Small intestine (tissue), 7 donors: ENCODE results near the gene SFI1. TPM values are rescaled to one million over a fixed set of nuclear protein-coding genes. Genes with fewer than 3 reads are reported as not detected.
A peak's percentile ranks its signal among the peaks of the same experiment; 100 is the strongest.

Experiments used
- DNase-seq, 2 donors: peaks; one replicate each; pipeline versions ENCODE4 v3.0.0 to v3.0.0-alpha.2; 2013
- FAIRE-seq: peaks from 2 replicates; lab custom pipeline; 2012; peaks lifted over from hg19 to GRCh38; lab: Jason Lieb, UNC
- H3K27ac ChIP-seq, 3 donors: one replicate each; pipeline ENCODE4 v1.5.1; 2013; ENCODE audit warnings: low read length in 2 of 3, mild to moderate bottlenecking in 2 of 3, control low read depth in 1 of 3, inconsistent platforms in 1 of 3, low read depth in 1 of 3, moderate library complexity in 1 of 3
- H3K27me3 ChIP-seq, 3 donors: one replicate each; pipeline ENCODE4 v1.6.1; 2013; ENCODE audit warnings: low read length in 3 of 3, inconsistent platforms in 1 of 3; ENCODE audit not compliant: control insufficient read depth in 3 of 3, insufficient read depth in 3 of 3
- H3K36me3 ChIP-seq, 3 donors: one replicate each; pipeline ENCODE4 v1.6.1; 2013; ENCODE audit warnings: low read length in 3 of 3, inconsistent platforms in 1 of 3, low read depth in 1 of 3, mild to moderate bottlenecking in 1 of 3, moderate library complexity in 1 of 3; ENCODE audit not compliant: control insufficient read depth in 3 of 3, insufficient read depth in 2 of 3
- H3K4me1 ChIP-seq, 3 donors: one replicate each; pipeline ENCODE4 v1.6.1; 2013; ENCODE audit warnings: low read length in 2 of 3, inconsistent platforms in 1 of 3, low read depth in 1 of 3, mild to moderate bottlenecking in 1 of 3, moderate library complexity in 1 of 3; ENCODE audit not compliant: control insufficient read depth in 3 of 3, insufficient read depth in 2 of 3
- H3K4me3 ChIP-seq, 3 donors: one replicate each; pipeline ENCODE4 v1.5.1; 2013; ENCODE audit warnings: low read length in 3 of 3, control low read depth in 1 of 3, inconsistent platforms in 1 of 3, low read depth in 1 of 3, mild to moderate bottlenecking in 1 of 3, moderate library complexity in 1 of 3
- H3K9me3 ChIP-seq, 2 donors: one replicate each; pipeline ENCODE4 v1.6.1; 2013; ENCODE audit warnings: low read depth in 1 of 2, low read length in 1 of 2; ENCODE audit not compliant: control insufficient read depth in 2 of 2, insufficient read depth in 1 of 2
- WGBS, 3 donors: extraction: QIAGEN DNeasy Blood & Tissue Kit; methylation state at CpG; one replicate each; pipeline ENCODE4 v1.1.7; 2013; 5-methylcytosine and 5-hydroxymethylcytosine counted together
- polyA plus RNA-seq, 4 donors: library from polyadenylated mRNA; stranded (reverse) in 3 of 4; unstranded in 1 of 4; fragments of 200-250 nt in 3 of 4; fragments of 120-200 nt in 1 of 4; gene quantifications; one replicate each; pipeline versions ENCODE4 v1.2.1 to v1.2.3, GENCODE V29; 2013
- donor health status: healthy with polysubstance abuse.
- donor health status: control.
- donor health status: control.
- donor health status: Bipolar disorder and iron deficiency.
- donor health status: healthy.

SFI1 gene
- polyA plus RNA-seq, 4 donors: 21.5 to 174 (median 97.6) TPM

DNA sequence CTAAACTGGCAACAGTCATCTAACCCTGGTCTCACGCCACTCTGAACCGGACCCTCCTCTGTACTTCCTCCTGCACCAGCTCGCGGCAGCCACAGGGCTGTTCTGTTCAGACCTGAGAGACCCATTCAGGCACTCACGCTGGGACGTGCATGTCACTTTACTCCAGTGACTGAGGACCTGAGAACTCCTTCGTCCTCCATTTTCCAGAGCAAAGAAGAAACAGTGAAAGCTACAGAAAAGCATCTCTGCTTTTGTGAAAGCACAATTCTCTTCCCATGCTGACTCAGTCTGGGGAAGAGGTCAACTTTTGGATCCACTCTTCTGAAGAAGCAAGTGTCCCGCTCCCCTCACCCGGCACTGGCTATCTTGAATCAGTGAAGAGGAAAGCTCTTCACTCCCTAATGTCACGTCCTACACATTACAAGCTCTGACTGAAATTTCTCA, 141.1 kb downstream of the SFI1 start:
- Histone ChIP-seq H3K36me3 (peaks cover 0 to 45% (median 0%) of the 10 kb centered on the region in 3 donors), H3K27me3 (no peaks in the 10 kb centered on the region), H3K4me1 (peaks cover 0 to 3% (median 0%) of the 10 kb centered on the region in 3 donors), H3K4me3 (no peak overlapping the region), H3K9me3 (no peaks in the 10 kb centered on the region), H3K27ac (peak overlapping the region in 2 of 3 donors; percentile 39 to 81)
- WGBS, 3 donors: 73 to 83% (median 82%) methylated on average over 10 of the region's 10 CpGs
- DNase-seq (no peak), FAIRE-seq (no peak)

GRCh38 chr22:31637891-31638618, 141.7 kb downstream of the SFI1 start:
- Histone ChIP-seq H3K36me3 (peaks cover 0 to 47% (median 3%) of the 10 kb centered on the region in 3 donors), H3K9me3 (no peaks in the 10 kb centered on the region), H3K27me3 (no peaks in the 10 kb centered on the region), H3K27ac (peak overlapping the region in 2 of 3 donors; percentile 39 to 81), H3K4me3 (no peak overlapping the region), H3K4me1 (peaks cover 0 to 3% (median 0%) of the 10 kb centered on the region in 3 donors)
- WGBS, 3 donors: 60 to 75% (median 64%) methylated on average over 15 of the region's 15 CpGs
- no peak for FAIRE-seq
- DNase-seq: peak in 1 of 2 donors; percentile 30

- Histone ChIP-seq H3K36me3 (peaks cover 0 to 46% (median 3%) of the 10 kb centered on the region in 3 donors), H3K4me1 (no peaks in the 10 kb centered on the region), H3K9me3 (no peaks in the 10 kb centered on the region), H3K4me3 (no peak overlapping the region), H3K27me3 (no peaks in the 10 kb centered on the region), H3K27ac (peak overlapping the region in 1 of 3 donors; percentile 17)
- WGBS, 3 donors: 67 to 76% (median 74%) methylated on average over 4 of the region's 4 CpGs
- FAIRE-seq: no peak
- DNase-seq: no peak
Measured at GRCh38 chr22:31639436-31640039, 143.2 kb downstream of the SFI1 start.

DNA sequence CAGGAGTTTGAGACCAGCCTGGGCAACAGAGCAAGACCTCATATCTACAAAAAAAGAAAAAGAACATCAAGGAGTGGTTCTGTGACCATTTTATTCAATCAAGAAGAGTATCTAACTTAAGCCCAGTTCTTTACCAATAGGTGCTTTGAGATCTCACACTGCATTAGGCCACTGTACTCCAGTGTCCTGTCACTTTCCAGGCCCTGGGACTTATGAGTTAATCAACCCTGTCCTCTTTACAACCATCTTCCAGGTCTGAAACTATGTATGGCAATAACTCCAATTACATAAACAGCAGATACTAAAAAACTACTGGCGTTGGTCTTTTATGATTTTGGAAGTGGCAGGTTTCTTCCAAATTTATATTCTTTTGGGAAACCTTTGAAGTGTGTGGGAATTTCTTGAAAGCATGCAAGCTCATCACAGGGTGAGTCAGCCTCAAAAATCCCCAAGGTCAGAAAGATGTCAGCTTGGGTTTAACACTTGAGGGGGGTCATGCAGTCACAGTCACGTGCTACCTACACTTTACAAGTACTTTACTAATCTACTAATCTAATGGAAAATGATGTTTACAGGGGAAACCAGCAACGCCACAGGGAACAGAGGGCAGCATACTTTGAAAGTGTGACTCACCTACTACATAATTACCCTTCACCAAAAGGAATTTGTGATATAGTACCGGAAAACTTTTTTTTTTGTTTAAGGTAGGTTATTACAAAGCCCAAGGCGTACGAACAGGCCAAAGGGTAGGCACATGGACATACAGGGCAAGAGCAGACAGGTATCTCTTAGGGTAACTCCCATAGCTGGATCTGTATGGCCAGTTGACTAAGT, 150.1 kb downstream of the SFI1 start:
- no peak overlapping the region for H3K4me3 ChIP-seq
- FAIRE-seq (no peak), DNase-seq (peak; percentile 50 to 80)
- WGBS, 3 donors: 19 to 47% (median 25%) methylated on average over 6 of the region's 6 CpGs
- H3K27ac ChIP-seq: peak overlapping the region; percentile 11 to 76 (median 39)
- H3K4me1 ChIP-seq: peaks cover 0 to 12% (median 2%) of the 10 kb centered on the region in 3 donors
- H3K27me3 ChIP-seq: no peaks in the 10 kb centered on the region
- no peaks in the 10 kb centered on the region for H3K9me3 ChIP-seq
- peaks cover 0 to 55% (median 6%) of the 10 kb centered on the region in 3 donors for H3K36me3 ChIP-seq

DNA sequence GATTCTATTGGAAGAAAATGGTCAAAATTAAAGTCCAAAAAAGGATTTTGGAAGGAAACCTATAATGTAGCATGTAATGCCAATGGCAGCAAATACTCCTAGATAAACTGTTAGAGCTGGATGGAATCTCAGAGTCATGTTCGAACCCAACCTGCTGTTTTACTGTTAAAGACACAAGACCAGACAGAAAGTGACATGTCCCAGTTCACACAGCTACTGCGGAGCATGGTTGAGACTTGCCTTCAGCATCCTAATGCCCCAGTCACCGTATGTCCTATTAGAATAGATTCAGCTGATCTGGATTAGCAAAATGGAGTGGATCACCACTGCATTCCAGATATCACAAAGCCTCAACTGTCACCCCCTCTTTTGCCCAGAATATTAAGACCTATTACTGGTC, 150.7 kb downstream of the SFI1 start:
- Histone ChIP-seq H3K27me3 (no peaks in the 10 kb centered on the region), H3K27ac (peak overlapping the region in 1 of 3 donors; percentile 76), H3K4me3 (no peak overlapping the region), H3K9me3 (no peaks in the 10 kb centered on the region), H3K36me3 (peaks cover 0 to 50% (median 6%) of the 10 kb centered on the region in 3 donors), H3K4me1 (peaks cover 0 to 12% (median 2%) of the 10 kb centered on the region in 3 donors)
- no peak for FAIRE-seq
- 96 to 97% (median 97%) methylated on average over 3 of the region's 3 CpGs for WGBS, 3 donors
- DNase-seq: no peak

- no peak overlapping the region for H3K27ac ChIP-seq
- H3K4me1 ChIP-seq: peaks cover 0 to 12% (median 2%) of the 10 kb centered on the region in 3 donors
- H3K9me3 ChIP-seq: no peaks in the 10 kb centered on the region
- WGBS, 3 donors: 86 to 89% (median 88%) methylated on average over 11 of the region's 11 CpGs
- FAIRE-seq (no peak), DNase-seq (no peak)
- H3K27me3 ChIP-seq: no peaks in the 10 kb centered on the region
- H3K4me3 ChIP-seq: no peak overlapping the region
- peaks cover 0 to 44% (median 4%) of the 10 kb centered on the region in 3 donors for H3K36me3 ChIP-seq
Measured at GRCh38 chr22:31647523-31648320, 151.4 kb downstream of the SFI1 start.

GRCh38 chr22:31650391-31650790, 154.1 kb downstream of the SFI1 start:
- FAIRE-seq (no peak), DNase-seq (no peak)
- no peaks in the 10 kb centered on the region for H3K9me3 ChIP-seq
- 86 to 94% (median 89%) methylated on average over 6 of the region's 6 CpGs for WGBS, 3 donors
- peaks cover 0 to 12% (median 2%) of the 10 kb centered on the region in 3 donors for H3K4me1 ChIP-seq
- no peaks in the 10 kb centered on the region for H3K27me3 ChIP-seq
- H3K27ac ChIP-seq: no peak overlapping the region
- H3K4me3 ChIP-seq: no peak overlapping the region
- H3K36me3 ChIP-seq: peaks cover 0 to 32% (median 2%) of the 10 kb centered on the region in 3 donors
